Brain microvascular endothelial cell (primary cell): ENCODE results near the gene OR8D1.

ENCODE experiments used
- DNase-seq: peaks from one replicate; pipeline ENCODE4 v3.0.0-alpha.2; 2020
- H3K27ac ChIP-seq: fragments of 250-450 bp; sonication (Bioruptor Pico); 2 replicates; pipeline ENCODE4 v1.5.1; 2020; ENCODE audit warnings: mild to moderate bottlenecking, moderate library complexity
- H3K27me3 ChIP-seq: fragments of 250-450 bp; sonication (Bioruptor Pico); replicated peaks from 2 replicates; pipeline ENCODE4 v1.5.1; 2020; ENCODE audit warnings: mild to moderate bottlenecking
- H3K36me3 ChIP-seq: fragments of 250-450 bp; sonication (Bioruptor Pico); replicated peaks from 2 replicates; pipeline ENCODE4 v1.5.1; 2020; ENCODE audit warnings: mild to moderate bottlenecking
- H3K4me3 ChIP-seq: 2 replicates; pipeline ENCODE4 v1.5.1; 2011; ENCODE audit warnings: low read depth, mild to moderate bottlenecking, control low read depth, low read length, moderate library complexity
- in situ Hi-C: cut with HindIII; loops from 2 replicates; pipeline ENCODE4 v1.10.0; 2017; ENCODE audit warnings: low sequenced_read_pairs, low pct_ligation_motif_present
- TF ChIP-seq, protein P1 (sequence below): IDR thresholded peaks from 2 replicates; pipeline ENCODE4 v1.5.1; 2011; ENCODE audit warnings: low read depth, mild to moderate bottlenecking, moderate library complexity, low read length, control low read depth, inconsistent platforms; ENCODE audit errors: missing control alignments

The OR8D1 gene

DNA sequence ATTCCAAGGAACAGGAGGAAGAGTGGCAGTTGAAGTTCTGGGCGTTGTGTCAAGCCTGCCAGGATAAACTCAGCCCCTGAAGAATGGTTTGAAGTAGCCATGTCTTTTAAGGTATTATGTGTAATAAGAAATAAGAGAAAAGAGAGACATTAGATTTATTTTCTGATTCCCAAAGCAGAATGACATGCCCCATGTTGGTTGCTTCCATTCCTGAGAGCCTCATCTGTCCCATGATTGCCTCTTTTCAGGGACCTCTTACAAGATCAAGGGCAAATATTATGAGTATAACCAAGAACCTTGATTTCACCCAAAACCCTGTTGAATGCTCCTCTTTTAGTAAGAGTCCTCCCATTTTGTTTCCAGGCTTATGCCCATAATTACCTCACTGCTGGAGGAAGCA is 6.3 kb upstream of the OR8D1 start, which contains the start of gene OR8D2:
Gene OR8D2, minus strand, starts transcription at position 101 of the 400 bp plus-strand sequence. Its CDS starts 0 bp downstream, at position 101.
- DNase-seq, result no peak
- Histone ChIP-seq H3K4me3 (no peak within 1 kb of the TSS), H3K27ac (no peak within 1 kb of the TSS), H3K27me3 (no peaks in the 10 kb centered on the region), H3K36me3 (no peaks in the 10 kb centered on the region)
- in situ Hi-C loops, result no loop called here
- TF ChIP-seq, protein P1, sequence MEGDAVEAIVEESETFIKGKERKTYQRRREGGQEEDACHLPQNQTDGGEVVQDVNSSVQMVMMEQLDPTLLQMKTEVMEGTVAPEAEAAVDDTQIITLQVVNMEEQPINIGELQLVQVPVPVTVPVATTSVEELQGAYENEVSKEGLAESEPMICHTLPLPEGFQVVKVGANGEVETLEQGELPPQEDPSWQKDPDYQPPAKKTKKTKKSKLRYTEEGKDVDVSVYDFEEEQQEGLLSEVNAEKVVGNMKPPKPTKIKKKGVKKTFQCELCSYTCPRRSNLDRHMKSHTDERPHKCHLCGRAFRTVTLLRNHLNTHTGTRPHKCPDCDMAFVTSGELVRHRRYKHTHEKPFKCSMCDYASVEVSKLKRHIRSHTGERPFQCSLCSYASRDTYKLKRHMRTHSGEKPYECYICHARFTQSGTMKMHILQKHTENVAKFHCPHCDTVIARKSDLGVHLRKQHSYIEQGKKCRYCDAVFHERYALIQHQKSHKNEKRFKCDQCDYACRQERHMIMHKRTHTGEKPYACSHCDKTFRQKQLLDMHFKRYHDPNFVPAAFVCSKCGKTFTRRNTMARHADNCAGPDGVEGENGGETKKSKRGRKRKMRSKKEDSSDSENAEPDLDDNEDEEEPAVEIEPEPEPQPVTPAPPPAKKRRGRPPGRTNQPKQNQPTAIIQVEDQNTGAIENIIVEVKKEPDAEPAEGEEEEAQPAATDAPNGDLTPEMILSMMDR, result no peak

DNA sequence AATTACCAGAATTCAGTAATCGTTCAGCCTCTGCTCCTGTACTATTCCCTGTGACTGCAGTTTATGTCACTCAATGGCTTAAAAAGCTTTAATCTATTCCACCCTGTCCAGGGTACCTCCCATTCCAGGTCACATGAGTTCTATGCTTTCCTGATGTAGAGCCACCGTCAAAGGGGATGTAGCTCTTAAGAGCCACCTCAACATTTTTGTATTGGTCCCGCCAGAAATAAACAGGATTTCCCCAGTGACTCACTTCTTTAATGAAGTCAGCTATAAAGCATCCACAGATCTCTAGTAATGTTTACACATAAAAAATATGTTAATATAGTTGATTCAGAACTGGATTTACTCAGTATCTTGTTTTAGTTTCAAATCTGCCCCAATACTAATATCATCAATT is 1.3 kb upstream of the OR8D1 start:
- no peak for DNase-seq
- TF ChIP-seq, protein P1, result no peak
- H3K27ac ChIP-seq, result no peak overlapping the region
- H3K36me3 ChIP-seq, result no peaks in the 10 kb centered on the region
- in situ Hi-C loops, result no loop called here
- no peaks in the 10 kb centered on the region for H3K27me3 ChIP-seq
- no peak overlapping the region for H3K4me3 ChIP-seq

DNA sequence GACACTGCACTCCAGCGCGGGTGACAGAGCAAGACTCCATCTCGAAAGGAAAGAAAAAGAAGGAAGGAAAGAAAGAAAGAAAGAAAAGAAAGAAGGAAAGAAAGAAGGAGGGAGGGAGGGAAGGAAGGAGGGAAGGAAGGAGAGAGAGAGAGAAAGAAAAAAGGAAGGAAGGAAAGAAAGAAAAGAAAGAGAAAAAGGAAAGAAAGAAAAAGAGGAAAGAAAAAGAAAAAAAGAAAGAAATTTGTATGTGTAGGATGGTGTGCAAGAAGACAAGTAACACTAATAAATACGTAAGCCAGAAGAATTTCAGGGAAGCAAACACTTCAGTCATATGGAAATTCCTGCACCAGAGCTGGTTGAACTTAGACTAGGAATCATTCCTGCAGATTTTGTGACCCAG is 618 bp downstream of the OR8D1 start:
- TF ChIP-seq, protein P1, result no peak
- no peak overlapping the region for H3K4me3 ChIP-seq
- no peaks in the 10 kb centered on the region for H3K36me3 ChIP-seq
- in situ Hi-C loops, result no loop called here
- H3K27ac ChIP-seq, result no peak overlapping the region
- H3K27me3 ChIP-seq, result no peaks in the 10 kb centered on the region
- no peak for DNase-seq

- in situ Hi-C loops, result no loop called here
- no peak for DNase-seq
- no peak overlapping the region for H3K27ac ChIP-seq
- TF ChIP-seq, protein P1, result no peak
- no peaks in the 10 kb centered on the region for H3K36me3 ChIP-seq
- H3K27me3 ChIP-seq, result no peaks in the 10 kb centered on the region
- H3K4me3 ChIP-seq, result no peak overlapping the region
Measured at GRCh38 chr11:124311670-124312069, 2.1 kb downstream of the OR8D1 start.

GRCh38 chr11:124311269-124311668 is 2.5 kb downstream of the OR8D1 start:
- no peak overlapping the region for H3K4me3 ChIP-seq
- no peak overlapping the region for H3K27ac ChIP-seq
- no peaks in the 10 kb centered on the region for H3K27me3 ChIP-seq
- TF ChIP-seq, protein P1, result no peak
- H3K36me3 ChIP-seq, result no peaks in the 10 kb centered on the region
- in situ Hi-C loops, result no loop called here
- no peak for DNase-seq

GRCh38 chr11:124310721-124311120 is 3.0 kb downstream of the OR8D1 start:
- no peak for DNase-seq
- in situ Hi-C loops, result no loop called here
- no peak overlapping the region for H3K27ac ChIP-seq
- no peaks in the 10 kb centered on the region for H3K27me3 ChIP-seq
- TF ChIP-seq, protein P1, result no peak
- H3K4me3 ChIP-seq, result no peak overlapping the region
- H3K36me3 ChIP-seq, result no peaks in the 10 kb centered on the region
